KMS-11 (cell line): ENCODE results near the gene HS2ST1.

Experiments
- H2AFZ ChIP-seq: fragments of 200-600 bp; sonication (generic); 2 replicates; pipeline ENCODE4 v1.6.1; 2016; ENCODE audit warnings: antibody characterized with exemption, mixed run types, low read depth
- H3K27ac ChIP-seq: fragments of 200-600 bp; sonication (generic); 2 replicates; pipeline ENCODE4 v1.6.1; 2016; ENCODE audit warnings: mild to moderate bottlenecking, mixed run types
- H3K27me3 ChIP-seq: fragments of 200-600 bp; sonication (generic); 2 replicates; pipeline ENCODE4 v1.6.1; 2017; ENCODE audit warnings: mild to moderate bottlenecking, low read depth, mixed run types, moderate library complexity; ENCODE audit not compliant: insufficient read depth
- H3K36me3 ChIP-seq: fragments of 200-600 bp; sonication (generic); 2 replicates; pipeline ENCODE4 v1.6.1; 2017; ENCODE audit warnings: mild to moderate bottlenecking, mixed run types; ENCODE audit not compliant: insufficient read depth
- H3K4me1 ChIP-seq: fragments of 200-600 bp; sonication (generic); 2 replicates; pipeline ENCODE4 v1.6.1; 2016; ENCODE audit warnings: mild to moderate bottlenecking, low read depth, mixed run types; ENCODE audit not compliant: poor library complexity, severe bottlenecking
- H3K4me2 ChIP-seq: fragments of 200-600 bp; sonication (generic); 2 replicates; pipeline ENCODE4 v1.7.0; 2016; ENCODE audit warnings: mild to moderate bottlenecking, mixed run types
- H3K4me3 ChIP-seq: fragments of 200-600 bp; sonication (generic); IDR thresholded peaks from 2 replicates; pipeline ENCODE4 v1.6.1; 2017; ENCODE audit warnings: low read depth, low read length, mixed read lengths; ENCODE audit not compliant: insufficient read depth
- H3K79me2 ChIP-seq: fragments of 200-600 bp; sonication (generic); 2 replicates; pipeline ENCODE4 v1.6.1; 2016; ENCODE audit warnings: low read depth, mixed run types; ENCODE audit not compliant: insufficient read depth
- H3K9ac ChIP-seq: fragments of 200-600 bp; sonication (generic); 2 replicates; pipeline ENCODE4 v1.6.1; 2016; ENCODE audit warnings: mild to moderate bottlenecking, mixed run types
- H4K20me1 ChIP-seq: fragments of 200-600 bp; sonication (generic); 2 replicates; pipeline ENCODE4 v1.6.1; 2016; ENCODE audit warnings: mild to moderate bottlenecking, mixed run types; ENCODE audit not compliant: insufficient read depth
- CTCF ChIP-seq: fragments of 200-600 bp; sonication (generic); conservative IDR thresholded peaks from 2 replicates; pipeline ENCODE4 v1.6.1; 2017; ENCODE audit warnings: low read depth, mild to moderate bottlenecking, antibody characterized with exemption, low read length, moderate library complexity, mixed read lengths

Gene HS2ST1

DNA sequence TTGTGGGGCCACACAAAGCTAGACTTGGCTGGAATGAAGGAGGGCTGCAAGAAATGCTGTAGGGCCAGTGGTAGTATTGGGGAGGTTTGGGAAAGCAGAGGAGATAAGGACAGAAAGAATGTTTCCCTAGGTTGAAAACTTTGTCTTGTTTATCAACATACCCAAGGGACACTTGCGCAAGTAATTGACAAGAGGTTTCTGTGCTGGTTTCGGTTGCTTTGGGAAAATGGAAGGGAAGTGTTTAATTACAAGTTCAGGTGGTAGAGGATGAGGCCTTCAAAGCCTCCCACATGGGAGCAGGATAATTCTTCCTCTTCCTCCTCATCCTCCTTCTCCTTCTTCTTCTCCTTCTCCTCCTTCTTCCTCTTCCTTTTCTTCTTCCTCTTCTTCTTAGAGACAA, 232.1 kb downstream of the HS2ST1 start:
- Histone ChIP-seq H3K4me2 (no peak overlapping the region), H3K79me2 (no peaks in the 10 kb centered on the region), H3K27ac (no peak overlapping the region), H3K27me3 (no peaks in the 10 kb centered on the region), H3K9ac (no peak overlapping the region), H4K20me1 (no peaks in the 10 kb centered on the region), H3K4me3 (no peak overlapping the region), H3K36me3 (no peaks in the 10 kb centered on the region), H2AFZ (no peak overlapping the region), H3K4me1 (no peaks in the 10 kb centered on the region)
- no peak for TF ChIP-seq CTCF

DNA sequence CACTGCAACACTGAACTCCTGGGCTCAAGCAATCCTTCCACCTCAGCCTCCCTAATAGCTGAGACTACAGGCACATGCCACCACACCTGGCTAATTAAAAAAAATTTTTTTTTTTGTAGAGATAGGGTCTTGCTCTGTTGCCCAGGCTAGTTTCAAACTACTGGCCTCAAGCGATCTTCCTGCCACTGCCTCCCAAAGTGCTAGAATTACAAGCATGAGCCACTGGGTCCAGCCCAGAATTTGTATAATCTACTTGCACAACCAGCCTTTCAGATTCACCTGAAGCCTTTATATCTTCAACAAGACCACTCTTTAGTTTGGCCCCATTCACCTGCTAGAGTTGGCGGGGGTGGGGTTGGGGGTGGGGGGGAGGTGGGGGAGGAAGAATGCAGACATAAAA, 232.6 kb downstream of the HS2ST1 start:
- Histone ChIP-seq H3K4me3 (no peak overlapping the region), H3K27me3 (no peaks in the 10 kb centered on the region), H2AFZ (no peak overlapping the region), H3K36me3 (no peaks in the 10 kb centered on the region), H3K4me1 (no peaks in the 10 kb centered on the region), H4K20me1 (no peaks in the 10 kb centered on the region), H3K4me2 (no peak overlapping the region), H3K79me2 (no peaks in the 10 kb centered on the region), H3K9ac (no peak overlapping the region), H3K27ac (no peak overlapping the region)
- no peak for TF ChIP-seq CTCF

- Histone ChIP-seq H3K4me2 (no peak overlapping the region), H3K36me3 (no peaks in the 10 kb centered on the region), H3K4me3 (no peak overlapping the region), H3K79me2 (no peaks in the 10 kb centered on the region), H3K9ac (no peak overlapping the region), H2AFZ (no peak overlapping the region), H3K4me1 (no peaks in the 10 kb centered on the region), H4K20me1 (no peaks in the 10 kb centered on the region), H3K27ac (no peak overlapping the region), H3K27me3 (no peaks in the 10 kb centered on the region)
- TF ChIP-seq CTCF, result no peak
Measured at GRCh38 chr1:87147851-87148250, 233.4 kb downstream of the HS2ST1 start.

- H2AFZ ChIP-seq, result no peak overlapping the region
- no peak overlapping the region for H3K9ac ChIP-seq
- no peak overlapping the region for H3K4me3 ChIP-seq
- no peak overlapping the region for H3K4me2 ChIP-seq
- no peaks in the 10 kb centered on the region for H3K36me3 ChIP-seq
- H3K4me1 ChIP-seq, result no peaks in the 10 kb centered on the region
- H3K79me2 ChIP-seq, result no peaks in the 10 kb centered on the region
- H3K27ac ChIP-seq, result no peak overlapping the region
- TF ChIP-seq CTCF, result no peak
- H4K20me1 ChIP-seq, result no peaks in the 10 kb centered on the region
- H3K27me3 ChIP-seq, result no peaks in the 10 kb centered on the region
Measured at GRCh38 chr1:87148661-87149060, 234.2 kb downstream of the HS2ST1 start.
